GM13976 (cell line): ENCODE measurements around the gene PTBP1.

ENCODE experiments used
- DNase-seq: peaks from one replicate; pipeline ENCODE4 v3.0.0; 2012; ENCODE audit warnings: low spot score
- in situ Hi-C: fragments of 300-500 bp; cut with MboI; formaldehyde crosslinking; loops from one replicate; pipeline ENCODE4 v1.12.0; 2022; ENCODE audit warnings: low sequenced_read_pairs, mixed read lengths, inconsistent platforms; ENCODE audit not compliant: unreplicated experiment
- TF ChIP-seq, protein P1 (sequence below): IDR thresholded peaks from 2 replicates; pipeline ENCODE4 v1.5.1; 2012; ENCODE audit warnings: borderline replicate concordance, mild to moderate bottlenecking; ENCODE audit not compliant: insufficient read depth; ENCODE audit errors: extremely low read depth, missing control alignments, control extremely low read depth

PTBP1 gene

GRCh38 chr19:807627-808422 lies 10.6 kb downstream of the PTBP1 start:
- TF ChIP-seq, protein P1, sequence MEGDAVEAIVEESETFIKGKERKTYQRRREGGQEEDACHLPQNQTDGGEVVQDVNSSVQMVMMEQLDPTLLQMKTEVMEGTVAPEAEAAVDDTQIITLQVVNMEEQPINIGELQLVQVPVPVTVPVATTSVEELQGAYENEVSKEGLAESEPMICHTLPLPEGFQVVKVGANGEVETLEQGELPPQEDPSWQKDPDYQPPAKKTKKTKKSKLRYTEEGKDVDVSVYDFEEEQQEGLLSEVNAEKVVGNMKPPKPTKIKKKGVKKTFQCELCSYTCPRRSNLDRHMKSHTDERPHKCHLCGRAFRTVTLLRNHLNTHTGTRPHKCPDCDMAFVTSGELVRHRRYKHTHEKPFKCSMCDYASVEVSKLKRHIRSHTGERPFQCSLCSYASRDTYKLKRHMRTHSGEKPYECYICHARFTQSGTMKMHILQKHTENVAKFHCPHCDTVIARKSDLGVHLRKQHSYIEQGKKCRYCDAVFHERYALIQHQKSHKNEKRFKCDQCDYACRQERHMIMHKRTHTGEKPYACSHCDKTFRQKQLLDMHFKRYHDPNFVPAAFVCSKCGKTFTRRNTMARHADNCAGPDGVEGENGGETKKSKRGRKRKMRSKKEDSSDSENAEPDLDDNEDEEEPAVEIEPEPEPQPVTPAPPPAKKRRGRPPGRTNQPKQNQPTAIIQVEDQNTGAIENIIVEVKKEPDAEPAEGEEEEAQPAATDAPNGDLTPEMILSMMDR: no peak
- in situ Hi-C loops: no loop called here
- DNase-seq: no peak

GRCh38 chr19:808423-808775 lies 11.1 kb downstream of the PTBP1 start:
- TF ChIP-seq, protein P1: no peak
- in situ Hi-C loops: no loop called here
- DNase-seq: no peak

- in situ Hi-C loops: no loop called here
- TF ChIP-seq, protein P1: no peak
- no peak for DNase-seq
Measured at GRCh38 chr19:810077-810855, 13.0 kb downstream of the PTBP1 start.

GRCh38 chr19:810883-811489 lies 13.7 kb downstream of the PTBP1 start:
- TF ChIP-seq, protein P1: no peak
- no peak for DNase-seq
- in situ Hi-C loops: no loop called here

GRCh38 chr19:811506-812048 lies 14.3 kb downstream of the PTBP1 start:
- TF ChIP-seq, protein P1: no peak
- in situ Hi-C loops: no loop called here
- no peak for DNase-seq

- in situ Hi-C loops: no loop called here
- TF ChIP-seq, protein P1: no peak
- no peak for DNase-seq
Measured at GRCh38 chr19:812049-812746, 14.9 kb downstream of the PTBP1 start.
